H1 (cell line): ENCODE results near the gene METTL22. TPM values are rescaled to one million over a fixed set of nuclear protein-coding genes. Genes with fewer than 3 reads are reported as not detected.

Source experiments
- EP300 ChIP-seq, 2 experiments: IDR thresholded peaks; 1 replicate in 1 of 2; 2 replicates in 1 of 2; pipeline ENCODE4 v1.6.1; 2011 to 2012; ENCODE audit warnings: low read depth in 2 of 2, low read length in 2 of 2, mild to moderate bottlenecking in 2 of 2, borderline replicate concordance in 1 of 2, inconsistent platforms in 1 of 2, moderate library complexity in 1 of 2
- POLR2AphosphoS5 ChIP-seq: IDR thresholded peaks from 2 replicates; pipeline ENCODE4 v1.6.1; 2011; ENCODE audit warnings: low read depth, low read length
- RBBP5 ChIP-seq: IDR thresholded peaks from 2 replicates; pipeline ENCODE4 v1.7.1; 2012; ENCODE audit warnings: low read depth, mild to moderate bottlenecking, inconsistent platforms, low read length, moderate library complexity, borderline replicate concordance
- SIRT6 ChIP-seq: IDR thresholded peaks from one replicate; pipeline ENCODE4 v1.7.1; 2012; ENCODE audit warnings: low read length, inconsistent platforms
- TBP ChIP-seq: IDR thresholded peaks from 2 replicates; pipeline ENCODE4 v1.6.1; 2011; ENCODE audit warnings: low read depth, low read length, improper control_type of control experiment
- TCF12 ChIP-seq: IDR thresholded peaks from 2 replicates; pipeline ENCODE4 v1.6.1; 2011; ENCODE audit warnings: low read depth, mild to moderate bottlenecking, low read length
- YY1 ChIP-seq: IDR thresholded peaks from 2 replicates; pipeline ENCODE4 v1.6.1; 2011; ENCODE audit warnings: low read depth, mild to moderate bottlenecking, low read length
- polyA plus RNA-seq, 7 experiments: library from polyadenylated mRNA; depleted of rRNA in 3 of 7; stranded (reverse) in 5 of 7; unstranded in 2 of 7; fragments of >200 nt in 5 of 7; fragments of 200-250 nt in 2 of 7; gene quantifications; 1 replicate in 5 of 7; 2 replicates in 1 of 7; 4 replicates in 1 of 7; pipeline versions ENCODE4 v1.2.1 to v1.2.3, GENCODE V29; 2011 to 2013; ENCODE audit warnings: missing spikeins in 2 of 7, mixed read lengths in 2 of 7
- total RNA-seq: library from RNA; stranded (reverse); fragmentation: NEBNext Ultra II Directional; extraction: Animal tissue kit (Norgen Biotek cat#: 25700); gene quantifications from 2 replicates; pipeline ENCODE4 v1.2.1, GENCODE V29; 2021

Gene METTL22
- total and polyA plus RNA-seq, 2 of the 8 experiments (the other 6 are each of a cell fraction or from before 2014, with no cell fraction given): 56.7 to 85.2 TPM

- no peak for TF ChIP-seq TBP
- no peak for TF ChIP-seq RBBP5
- TF ChIP-seq POLR2AphosphoS5: no peak
- TF ChIP-seq YY1: no peak
- no peak for TF ChIP-seq EP300 (IDR thresholded peaks at IDR 0.05; ENCODE audit: borderline replicate concordance in 1 of 2, low read depth in 2 of 2, low read length in 2 of 2)
- TF ChIP-seq SIRT6: no peak
- no peak for TF ChIP-seq TCF12
These were observed 44.0 kb downstream of the METTL22 start (continued) for GRCh38 chr16:8665529-8665928.
